ENCODE measurements around the gene OR13C2. TPM values are rescaled to one million over a fixed set of nuclear protein-coding genes. Genes with fewer than 3 reads are reported as not detected.

OR13C2 gene
- total and polyA plus RNA-seq, 7 donors = not detected

- no peaks in the 10 kb centered on the region for H3K36me3 ChIP-seq (ENCODE audit: insufficient read depth in 1 of 2, low read depth in 1 of 2)
- H3K27ac ChIP-seq = no peak overlapping the region
- WGBS, 3 donors = 0 to 86% (median 39%) methylated on average over 1 of the region's 1 CpG
- ATAC-seq (no peak), DNase-seq (no peak)
- no peaks in the 10 kb centered on the region for H3K27me3 ChIP-seq (ENCODE audit: insufficient read depth in 3 of 3, low read length in 2 of 3)
- H3K9me3 ChIP-seq = no peaks in the 10 kb centered on the region
- H3K4me3 ChIP-seq = no peak overlapping the region
- TF ChIP-seq CTCF (IDR thresholded peaks at IDR 0.05) = no peak
- intact Hi-C loops (cut with DNase I) = no loop called here
- H3K4me1 ChIP-seq = no peaks in the 10 kb centered on the region
Measured at GRCh38 chr9:104589626-104590025, 15.8 kb downstream of the OR13C2 start.

GRCh38 chr9:104586496-104587180 is 18.8 kb downstream of the OR13C2 start:
- DNase-seq (no peak), ATAC-seq (no peak)
- no peaks in the 10 kb centered on the region for H3K9me3 ChIP-seq
- no peak overlapping the region for H3K4me3 ChIP-seq
- no peak overlapping the region for H3K27ac ChIP-seq
- TF ChIP-seq CTCF (IDR thresholded peaks at IDR 0.05) = no peak
- intact Hi-C loops (cut with DNase I) = no loop called here
- WGBS, 3 donors = 0 to 30% (median 23%) methylated on average over 1 of the region's 1 CpG
- H3K27me3 ChIP-seq (ENCODE audit: insufficient read depth in 3 of 3, low read length in 2 of 3) = no peaks in the 10 kb centered on the region
- H3K4me1 ChIP-seq = no peaks in the 10 kb centered on the region
- H3K36me3 ChIP-seq (ENCODE audit: insufficient read depth in 1 of 2, low read depth in 1 of 2) = no peaks in the 10 kb centered on the region

- 81 to 95% (median 86%) methylated on average over 1 of the region's 1 CpG for WGBS, 3 donors
- Histone ChIP-seq H3K9me3 (no peaks in the 10 kb centered on the region), H3K36me3 (ENCODE audit: insufficient read depth in 1 of 2, low read depth in 1 of 2) (no peaks in the 10 kb centered on the region), H3K4me3 (no peak overlapping the region), H3K27me3 (ENCODE audit: insufficient read depth in 3 of 3, low read length in 2 of 3) (no peaks in the 10 kb centered on the region), H3K27ac (no peak overlapping the region), H3K4me1 (no peaks in the 10 kb centered on the region)
- ATAC-seq (no peak), DNase-seq (no peak)
- intact Hi-C loops (cut with DNase I) = no loop called here
- no peak for TF ChIP-seq CTCF (IDR thresholded peaks at IDR 0.05)
Measured at GRCh38 chr9:104580562-104580961, 24.9 kb downstream of the OR13C2 start.

- WGBS, 3 donors = 56 to 73% (median 58%) methylated on average over 5 of the region's 5 CpGs
- Histone ChIP-seq H3K27me3 (ENCODE audit: insufficient read depth in 3 of 3, low read length in 2 of 3) (no peaks in the 10 kb centered on the region), H3K27ac (no peak overlapping the region), H3K9me3 (no peaks in the 10 kb centered on the region), H3K4me1 (no peaks in the 10 kb centered on the region), H3K36me3 (ENCODE audit: insufficient read depth in 1 of 2, low read depth in 1 of 2) (no peaks in the 10 kb centered on the region), H3K4me3 (no peak overlapping the region)
- intact Hi-C loops (cut with DNase I) = no loop called here
- ATAC-seq = no peak
- TF ChIP-seq CTCF (IDR thresholded peaks at IDR 0.05) = no peak
- DNase-seq = no peak
Measured at GRCh38 chr9:104577263-104577662, 28.2 kb downstream of the OR13C2 start.

DNA sequence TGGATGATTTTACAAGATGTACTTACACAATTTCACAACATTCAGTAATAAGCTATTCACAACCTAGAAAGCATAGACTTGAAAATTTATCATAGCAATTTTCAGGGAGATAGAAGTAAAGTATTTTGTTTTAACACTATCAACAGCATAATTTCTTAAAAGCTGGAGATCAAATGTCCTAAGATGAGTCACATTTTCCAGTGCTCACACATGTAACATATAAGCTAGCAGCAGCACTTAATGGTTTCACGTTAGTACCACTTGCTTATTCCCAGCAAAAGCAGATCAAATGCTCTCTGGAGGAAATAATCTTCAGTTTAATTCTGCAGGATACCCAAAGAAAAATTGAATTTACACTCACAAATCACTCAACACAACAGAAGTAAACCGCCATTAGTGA is 30.0 kb downstream of the OR13C2 start:
- TF ChIP-seq CTCF (IDR thresholded peaks at IDR 0.05) = no peak
- no peak overlapping the region for H3K27ac ChIP-seq
- H3K9me3 ChIP-seq = peaks cover 5% of the 10 kb centered on the region
- H3K4me3 ChIP-seq = no peak overlapping the region
- no peaks in the 10 kb centered on the region for H3K36me3 ChIP-seq (ENCODE audit: insufficient read depth in 1 of 2, low read depth in 1 of 2)
- intact Hi-C loops (cut with DNase I) = no loop called here
- H3K27me3 ChIP-seq (ENCODE audit: insufficient read depth in 3 of 3, low read length in 2 of 3) = no peaks in the 10 kb centered on the region
- ATAC-seq (no peak), DNase-seq (no peak)
- no peaks in the 10 kb centered on the region for H3K4me1 ChIP-seq
- WGBS, 3 donors = 31 to 44% (median 35%) methylated on average over 2 of the region's 2 CpGs

Measured in psoas muscle (tissue), 8 donors.